Spinal cord (tissue), 10 donors: ENCODE measurements around the gene NAPEPLD. TPM values are rescaled to one million over a fixed set of nuclear protein-coding genes. Genes with fewer than 3 reads are reported as not detected.
"Not testable (repeated sequence)": the region's sequence is repeated elsewhere in the genome, so short reads cannot be mapped to it uniquely, and the experiment has no call there.

Experiments used
- DNase-seq, 6 donors: peaks; one replicate each; pipeline versions ENCODE4 v3.0.0 to v3.0.0-alpha.2; 2013 to 2015; ENCODE audit warnings: low spot score in 6 of 6, low read depth in 4 of 6
- H3K27ac ChIP-seq: one replicate; pipeline ENCODE4 v1.5.1; 2013; ENCODE audit warnings: low read depth, low read length, control low read depth
- H3K27me3 ChIP-seq: one replicate; pipeline ENCODE4 v1.6.1; 2013; ENCODE audit warnings: low read length; ENCODE audit not compliant: control insufficient read depth, insufficient read depth
- H3K36me3 ChIP-seq: one replicate; pipeline ENCODE4 v1.6.1; 2013; ENCODE audit warnings: low read length; ENCODE audit not compliant: control insufficient read depth, insufficient read depth
- H3K4me1 ChIP-seq: one replicate; pipeline ENCODE4 v1.6.1; 2013; ENCODE audit warnings: low read length; ENCODE audit not compliant: control insufficient read depth, insufficient read depth
- H3K4me3 ChIP-seq: one replicate; pipeline ENCODE4 v1.5.1; 2013; ENCODE audit warnings: low read depth, low read length, control low read depth
- H3K9me3 ChIP-seq: one replicate; pipeline ENCODE4 v1.6.1; 2013; ENCODE audit warnings: low read length; ENCODE audit not compliant: control insufficient read depth, insufficient read depth
- WGBS: methylation state at CpG from one replicate; pipeline ENCODE4 v1.1.5; 2013; ENCODE audit warnings: missing lambda C conversion rate; ENCODE audit not compliant: insufficient coverage; 5-methylcytosine and 5-hydroxymethylcytosine counted together
- polyA plus RNA-seq, 2 donors: library from polyadenylated mRNA; unstranded; fragments of 120-200 nt; gene quantifications; one replicate each; pipeline ENCODE4 v1.2.1, GENCODE V29; 2013; ENCODE audit not compliant: insufficient read length in 2 of 2
- total RNA-seq, 2 donors: library from RNA; depleted of rRNA in 1 of 2; stranded (reverse); fragments of 120-200 nt in 1 of 2; fragments of >200 nt in 1 of 2; gene quantifications; one replicate each; pipeline versions ENCODE4 v1.2.3 to v1.2.4, GENCODE V29; 2013 to 2014
- donor health status: healthy.

Gene NAPEPLD
- total and polyA plus RNA-seq, 4 donors, result 26.1 to 46.7 (median 30.1) TPM

- WGBS, result 94% methylated on average over 4 of the region's 4 CpGs
These were observed 33.1 kb downstream of the NAPEPLD start for GRCh38 chr7:103115771-103116170.

GRCh38 chr7:103114576-103115008, 34.3 kb downstream of the NAPEPLD start:
- Histone ChIP-seq H3K27me3 (no peaks in the 10 kb centered on the region), H3K27ac (no peak overlapping the region), H3K36me3 (peaks cover 6% of the 10 kb centered on the region), H3K4me1 (peaks cover 8% of the 10 kb centered on the region), H3K9me3 (no peaks in the 10 kb centered on the region), H3K4me3 (no peak overlapping the region)
- WGBS, result 86% methylated on average over 1 of the region's 1 CpG
- DNase-seq, result no peak

More at GRCh38 chr7:103115771-103116170, 33.1 kb downstream of the NAPEPLD start:
- H3K9me3 ChIP-seq, result no peaks in the 10 kb centered on the region
- H3K4me1 ChIP-seq, result peaks cover 8% of the 10 kb centered on the region
- DNase-seq, result no peak
- no peak overlapping the region for H3K4me3 ChIP-seq
- H3K27me3 ChIP-seq, result no peaks in the 10 kb centered on the region
- H3K27ac ChIP-seq, result no peak overlapping the region
- H3K36me3 ChIP-seq, result peaks cover 6% of the 10 kb centered on the region

- Histone ChIP-seq H3K36me3 (peaks cover 6% of the 10 kb centered on the region), H3K4me1 (peaks cover 8% of the 10 kb centered on the region), H3K9me3 (no peaks in the 10 kb centered on the region), H3K27ac (no peak overlapping the region), H3K4me3 (no peak overlapping the region), H3K27me3 (no peaks in the 10 kb centered on the region)
- 83% methylated on average over 1 of the region's 2 CpGs for whole genome bisulfite sequencing
- DNase-seq, result no peak
These were observed 35.7 kb downstream of the NAPEPLD start for GRCh38 chr7:103113164-103113563.

- H3K9me3 ChIP-seq, DNase-seq, H3K27me3 ChIP-seq, H3K4me3 ChIP-seq: not testable (repeated sequence)
- peaks cover 12% of the 10 kb centered on the region for H3K4me1 ChIP-seq
- peak overlapping the region; percentile 54 for H3K27ac ChIP-seq
- WGBS, result 60% methylated on average over 6 of the region's 6 CpGs
- peaks cover 10% of the 10 kb centered on the region for H3K36me3 ChIP-seq
These were observed 42.2 kb downstream of the NAPEPLD start for GRCh38 chr7:103106703-103107070.

GRCh38 chr7:103106005-103106702, 42.7 kb downstream of the NAPEPLD start:
- no peaks in the 10 kb centered on the region for H3K9me3 ChIP-seq
- peak overlapping the region; percentile 54 for H3K27ac ChIP-seq
- peaks cover 12% of the 10 kb centered on the region for H3K4me1 ChIP-seq
- H3K36me3 ChIP-seq, result peaks cover 10% of the 10 kb centered on the region
- WGBS, result 52% methylated on average over 6 of the region's 12 CpGs
- no peak overlapping the region for H3K4me3 ChIP-seq
- H3K27me3 ChIP-seq, result no peaks in the 10 kb centered on the region
- peak in 2 of 6 donors; percentile 24 to 59 for DNase-seq

DNA sequence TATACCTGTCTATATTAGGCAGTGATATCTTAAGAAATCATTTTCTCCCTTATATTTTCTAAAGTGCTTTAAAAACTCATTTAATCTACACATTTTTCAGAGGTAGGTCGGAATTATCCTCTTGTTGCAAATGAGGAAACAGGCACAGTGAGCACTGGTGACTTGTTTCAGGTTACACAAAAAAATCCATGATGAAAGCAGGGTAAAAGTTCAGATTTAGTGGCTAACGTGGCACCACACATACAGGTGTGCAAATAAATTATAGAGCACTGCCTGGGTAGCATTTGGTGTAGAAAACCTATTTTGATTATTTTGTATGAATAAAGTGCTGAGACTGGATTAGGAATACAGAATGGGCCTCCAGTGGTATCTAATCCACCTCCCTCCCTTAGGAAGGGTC, 47.4 kb downstream of the NAPEPLD start:
- H3K4me3 ChIP-seq, result no peak overlapping the region
- H3K36me3 ChIP-seq, result peaks cover 9% of the 10 kb centered on the region
- no CpG with 5 or more reads among the region's 2 CpGs for WGBS
- DNase-seq, result no peak
- peaks cover 8% of the 10 kb centered on the region for H3K4me1 ChIP-seq
- no peak overlapping the region for H3K27ac ChIP-seq
- H3K9me3 ChIP-seq, result no peaks in the 10 kb centered on the region
- no peaks in the 10 kb centered on the region for H3K27me3 ChIP-seq

DNA sequence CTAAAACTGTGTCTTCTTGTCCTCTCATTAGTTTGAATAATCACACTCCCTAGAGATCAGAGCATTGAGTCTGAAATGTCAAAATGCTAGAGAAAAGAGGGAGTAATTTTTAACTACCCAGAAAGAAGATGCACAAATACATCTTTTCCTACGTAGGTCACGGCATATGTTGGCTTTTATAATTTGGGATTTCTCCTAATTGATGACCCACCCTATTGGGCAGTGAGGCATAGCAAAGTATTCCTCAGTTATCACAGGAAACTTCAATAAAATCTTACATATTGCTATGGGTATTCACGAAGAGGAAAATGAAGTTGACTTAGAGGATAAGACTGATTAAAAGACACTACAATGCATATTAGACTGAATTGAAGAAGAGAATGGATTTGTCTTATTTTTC, 48.6 kb downstream of the NAPEPLD start:
- Histone ChIP-seq H3K4me3 (no peak overlapping the region), H3K27me3 (no peaks in the 10 kb centered on the region), H3K36me3 (peaks cover 4% of the 10 kb centered on the region), H3K9me3 (no peaks in the 10 kb centered on the region), H3K4me1 (no peaks in the 10 kb centered on the region), H3K27ac (no peak overlapping the region)
- DNase-seq, result peak in 1 of 6 donors; percentile 6
- no CpG with 5 or more reads among the region's 3 CpGs for WGBS

DNA sequence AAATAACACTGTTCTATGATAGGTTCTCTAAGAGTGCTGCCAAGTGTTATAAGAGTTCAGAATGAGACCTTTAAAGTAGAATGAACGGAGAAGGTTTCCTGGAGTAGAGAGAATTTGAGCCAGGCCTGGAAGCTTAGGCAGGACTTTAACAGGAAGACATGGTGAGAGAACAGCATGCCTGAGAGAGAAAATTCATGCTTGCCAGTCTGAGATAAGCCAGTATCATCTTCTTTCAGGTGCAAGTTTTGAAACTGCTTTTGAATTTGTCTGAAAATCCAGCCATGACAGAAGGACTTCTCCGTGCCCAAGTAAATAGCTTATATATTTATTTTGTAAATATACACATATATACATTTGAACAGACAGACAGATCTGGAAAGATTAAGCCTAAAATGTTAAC, 51.9 kb downstream of the NAPEPLD start:
- no peak for DNase-seq
- Histone ChIP-seq H3K27me3 (no peaks in the 10 kb centered on the region), H3K36me3 (peaks cover 3% of the 10 kb centered on the region), H3K4me1 (no peaks in the 10 kb centered on the region), H3K4me3 (no peak overlapping the region), H3K9me3 (no peaks in the 10 kb centered on the region), H3K27ac (no peak overlapping the region)
- 92% methylated on average over 1 of the region's 2 CpGs for WGBS

- DNase-seq, H3K36me3 ChIP-seq, H3K4me3 ChIP-seq, H3K9me3 ChIP-seq, H3K27ac ChIP-seq, H3K27me3 ChIP-seq, H3K4me1 ChIP-seq: not testable (repeated sequence)
- WGBS, result no CpG with 5 or more reads among the region's 2 CpGs
These were observed 53.3 kb downstream of the NAPEPLD start for GRCh38 chr7:103095558-103095957.

DNA sequence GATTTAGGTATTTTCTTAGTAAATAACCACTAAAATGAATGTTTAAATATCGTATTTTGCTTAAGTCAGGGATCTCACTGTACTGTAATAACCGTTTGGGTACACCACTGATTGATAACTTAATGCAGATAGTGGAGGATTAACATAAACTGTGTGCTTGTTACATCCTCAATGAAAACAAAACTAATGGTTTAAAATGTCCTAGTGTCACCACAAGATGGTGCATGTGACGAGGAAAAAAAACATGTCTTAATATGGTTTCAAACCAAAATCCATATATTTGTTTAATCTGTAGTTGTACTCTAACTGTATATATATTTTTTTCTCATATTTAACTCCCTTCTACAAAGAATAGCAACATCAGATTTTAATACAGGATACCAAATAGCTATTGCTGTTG, 54.8 kb downstream of the NAPEPLD start:
- Histone ChIP-seq H3K4me1 (no peaks in the 10 kb centered on the region), H3K4me3 (no peak overlapping the region), H3K27me3 (no peaks in the 10 kb centered on the region), H3K27ac (no peak overlapping the region), H3K9me3 (no peaks in the 10 kb centered on the region), H3K36me3 (peaks cover 3% of the 10 kb centered on the region)
- peak in 1 of 6 donors; percentile 25 for DNase-seq
- no CpG with 5 or more reads among the region's 3 CpGs for WGBS
